GM12878 (cell line): ENCODE measurements around the gene CD52. TPM values are rescaled to one million over a fixed set of nuclear protein-coding genes. Genes with fewer than 3 reads are reported as not detected.

Source experiments
- ATF3 ChIP-seq: IDR thresholded peaks from 2 replicates; pipeline ENCODE4 v1.6.1; 2011; ENCODE audit warnings: low read depth, mild to moderate bottlenecking, low read length, moderate library complexity, borderline replicate concordance; ENCODE audit errors: extremely low read depth
- BCL11A ChIP-seq: IDR thresholded peaks from 2 replicates; pipeline ENCODE4 v1.6.1; 2011; ENCODE audit warnings: low read depth, low read length
- BHLHE40 ChIP-seq, 2 experiments: fragments of 450-650 bp in 1 of 2; IDR thresholded peaks; 2 replicates each; pipeline ENCODE4 v1.6.1; 2011 to 2017; ENCODE audit warnings: low read depth in 2 of 2, borderline replicate concordance in 1 of 2, improper control_type of control experiment in 1 of 2, low read length in 1 of 2, mild to moderate bottlenecking in 1 of 2
- CREM ChIP-seq: IDR thresholded peaks from 2 replicates; pipeline ENCODE4 v1.6.1; 2014; ENCODE audit warnings: antibody characterized with exemption, low read depth
- CTCF ChIP-seq, 3 experiments: IDR thresholded peaks in 2 of 3; conservative IDR thresholded peaks in 1 of 3; 2 replicates each; pipeline ENCODE4 v1.5.1; 2011; ENCODE audit warnings: low read depth in 3 of 3, low read length in 3 of 3, mild to moderate bottlenecking in 3 of 3, control low read depth in 2 of 3, moderate library complexity in 2 of 3, inconsistent platforms in 1 of 3, mixed read lengths in 1 of 3; ENCODE audit not compliant: control insufficient read depth in 2 of 3, insufficient read depth in 1 of 3; ENCODE audit errors: extremely low read depth in 1 of 3
- EED ChIP-seq: sonication (generic); IDR thresholded peaks from 2 replicates; pipeline ENCODE4 v1.6.1; 2016; ENCODE audit warnings: antibody characterized with exemption, low read depth
- HDAC2 ChIP-seq: fragments of 200-600 bp; sonication (generic); IDR thresholded peaks from 2 replicates; pipeline ENCODE4 v1.6.1; 2017
- JUNB ChIP-seq: IDR thresholded peaks from 2 replicates; pipeline ENCODE4 v1.6.1; 2016; ENCODE audit warnings: antibody characterized with exemption, mild to moderate bottlenecking
- JUND ChIP-seq: IDR thresholded peaks from 2 replicates; pipeline ENCODE4 v1.6.1; 2012; ENCODE audit warnings: low read depth, mild to moderate bottlenecking, low read length, improper control_type of control experiment, moderate library complexity
- KLF5 ChIP-seq: fragments of 450-650 bp; IDR thresholded peaks from 2 replicates; pipeline ENCODE4 v1.6.1; 2014; ENCODE audit warnings: mild to moderate bottlenecking; ENCODE audit not compliant: partially characterized antibody
- NRF1 ChIP-seq: conservative IDR thresholded peaks from 2 replicates; pipeline ENCODE4 v1.6.1; 2011; ENCODE audit warnings: mild to moderate bottlenecking, low read depth, low read length, improper control_type of control experiment
- POLR2A ChIP-seq: IDR thresholded peaks from 2 replicates; pipeline ENCODE4 v1.6.1; 2011; ENCODE audit warnings: low read depth, mild to moderate bottlenecking, low read length
- RAD21 ChIP-seq: IDR thresholded peaks from 2 replicates; pipeline ENCODE4 v1.6.1; 2011; ENCODE audit warnings: mild to moderate bottlenecking, low read depth, low read length, moderate library complexity; ENCODE audit not compliant: insufficient read depth
- RBBP5 ChIP-seq: fragments of 200-600 bp; sonication (generic); conservative IDR thresholded peaks from 2 replicates; pipeline ENCODE4 v1.6.1; 2016
- RFX5 ChIP-seq: IDR thresholded peaks from 2 replicates; pipeline ENCODE4 v1.6.1; 2011; ENCODE audit warnings: low read depth, low read length, improper control_type of control experiment
- SMAD5 ChIP-seq: IDR thresholded peaks from 2 replicates; pipeline ENCODE4 v1.6.1; 2016; ENCODE audit warnings: antibody characterized with exemption, low read depth
- SMARCA5 ChIP-seq: fragments of 450-650 bp; IDR thresholded peaks from 2 replicates; pipeline ENCODE4 v1.6.1; 2017; ENCODE audit warnings: mild to moderate bottlenecking
- SMC3 ChIP-seq: IDR thresholded peaks from 2 replicates; pipeline ENCODE4 v1.6.1; 2011; ENCODE audit warnings: low read length, improper control_type of control experiment, borderline replicate concordance
- SREBF1 ChIP-seq: IDR thresholded peaks from 2 replicates; pipeline ENCODE4 v1.6.1; 2012; ENCODE audit warnings: mild to moderate bottlenecking, low read length
- ZNF207 ChIP-seq: fragments of 450-650 bp; IDR thresholded peaks from 2 replicates; pipeline ENCODE4 v1.6.1; 2014; ENCODE audit warnings: antibody characterized with exemption, mild to moderate bottlenecking, borderline replicate concordance
- ZNF687 ChIP-seq: fragments of 450-650 bp; IDR thresholded peaks from 2 replicates; pipeline ENCODE4 v1.6.1; 2017; ENCODE audit warnings: mild to moderate bottlenecking, moderate library complexity
- polyA plus RNA-seq, 11 experiments: library from polyadenylated mRNA; depleted of rRNA in 4 of 11; unstranded in 6 of 11; stranded (reverse) in 5 of 11; fragments of >200 nt; fragmentation: Nextera tagmentation in 4 of 11; fragmentation: Illumina TruSeq in 1 of 11; extraction: Ambion mirVana in 4 of 11; extraction: Trizol in 1 of 11; gene quantifications; 1 replicate in 1 of 11; 2 replicates in 10 of 11; pipeline versions ENCODE4 v1.2.1 to v1.2.3, GENCODE V29; 2011 to 2016; ENCODE audit warnings: inconsistent platforms in 2 of 11, missing spikeins in 2 of 11, low read depth in 1 of 11
- total RNA-seq, 4 experiments: library from RNA; depleted of rRNA in 3 of 4; stranded (reverse); fragments of >200 nt in 3 of 4; fragmentation: Illumina TruSeq in 1 of 4; extraction: Trizol in 1 of 4; gene quantifications; 2 replicates each; pipeline versions ENCODE4 v1.2.1 to v1.2.3, GENCODE V29; 2013 to 2021
- TF ChIP-seq, protein P1 (sequence below): fragments of 450-650 bp; formaldehyde crosslinking; IDR thresholded peaks from 2 replicates; pipeline ENCODE4 v1.4.0; 2022; ENCODE audit warnings: mild to moderate bottlenecking, moderate library complexity

CD52 gene
- total and polyA plus RNA-seq, 10 of the 15 experiments (the other 5 are each of a cell fraction or from before 2014, with no cell fraction given), result 237 to 2,736 (median 532) TPM

DNA sequence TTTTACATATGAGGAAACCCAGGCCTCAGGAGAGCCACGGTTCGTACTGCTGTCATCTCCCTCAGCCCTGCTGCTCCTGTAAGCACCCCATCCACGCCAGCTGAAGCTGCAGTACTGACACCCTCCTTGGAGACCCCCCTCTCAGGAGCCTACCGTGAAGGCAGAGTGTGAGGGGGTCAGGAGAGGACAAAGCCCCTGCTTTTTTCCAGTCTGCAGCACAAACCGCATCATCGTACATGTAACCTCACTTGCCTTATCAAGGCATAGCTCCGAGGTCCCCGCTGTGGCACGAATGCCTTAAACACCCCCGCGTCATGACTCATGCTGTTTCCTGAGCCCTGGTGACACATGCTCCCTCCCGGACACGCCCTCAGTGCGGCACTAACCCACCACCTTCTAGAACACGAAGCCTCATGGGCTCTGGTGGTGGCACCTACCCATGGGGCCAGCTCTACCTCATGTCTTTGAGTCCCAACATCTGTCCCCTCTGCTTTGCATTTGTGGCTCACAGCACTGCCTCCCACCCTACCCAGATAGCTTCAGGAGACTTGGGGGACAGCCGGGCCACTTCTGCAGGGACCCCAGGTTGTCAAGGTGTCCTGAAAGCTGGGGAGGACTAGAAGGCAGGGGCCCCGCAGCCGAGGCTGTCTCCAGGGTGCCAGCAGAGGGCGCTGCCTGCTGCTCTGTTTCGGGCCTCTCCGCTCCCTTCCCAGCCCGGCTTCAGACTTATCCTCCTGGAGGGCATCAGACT is 33.0 kb upstream of the CD52 start (continued):
- peak; percentile 63; the same call in 1 of the 2 replicates for TF ChIP-seq ZNF687
- TF ChIP-seq POLR2A, result peak; percentile 43
- TF ChIP-seq RBBP5, result no peak
- no peak for TF ChIP-seq ATF3
- no peak for TF ChIP-seq SMAD5
- TF ChIP-seq SMARCA5, result 0 out of 2 replicates have a peak, but pooled peaks have one; percentile 13
- TF ChIP-seq BHLHE40 (IDR thresholded peaks at IDR 0.05; ENCODE audit: borderline replicate concordance in 1 of 2, low read depth in 2 of 2, low read length in 1 of 2), result peak in 1 of 2 experiments; percentile 30; a peak in 2 of 4 replicates
- no peak for TF ChIP-seq SREBF1
- TF ChIP-seq CTCF (IDR thresholded peaks at IDR 0.05 in 2 of 3, conservative IDR thresholded peaks at IDR 0.05 in 1 of 3; ENCODE audit: control insufficient read depth in 2 of 3, extremely low read depth in 1 of 3, insufficient read depth in 1 of 3, low read depth in 3 of 3, low read length in 3 of 3), result peak; percentile 86 to 98 (median 90)
- TF ChIP-seq JUND, result peak; percentile 20; the same call in 1 of the 2 replicates
- no peak for TF ChIP-seq KLF5
- peak; percentile 43; the same call in 1 of the 2 replicates for TF ChIP-seq JUNB
- 0 out of 2 replicates have a peak, but pooled peaks have one; percentile 43 for TF ChIP-seq ZNF207
- TF ChIP-seq SMC3, result peak; percentile 93
- TF ChIP-seq CREM, result peak; percentile 18; the same call in 1 of the 2 replicates
- no peak for TF ChIP-seq HDAC2
- no peak for TF ChIP-seq RFX5
- no peak for TF ChIP-seq NRF1
- TF ChIP-seq, protein P1, sequence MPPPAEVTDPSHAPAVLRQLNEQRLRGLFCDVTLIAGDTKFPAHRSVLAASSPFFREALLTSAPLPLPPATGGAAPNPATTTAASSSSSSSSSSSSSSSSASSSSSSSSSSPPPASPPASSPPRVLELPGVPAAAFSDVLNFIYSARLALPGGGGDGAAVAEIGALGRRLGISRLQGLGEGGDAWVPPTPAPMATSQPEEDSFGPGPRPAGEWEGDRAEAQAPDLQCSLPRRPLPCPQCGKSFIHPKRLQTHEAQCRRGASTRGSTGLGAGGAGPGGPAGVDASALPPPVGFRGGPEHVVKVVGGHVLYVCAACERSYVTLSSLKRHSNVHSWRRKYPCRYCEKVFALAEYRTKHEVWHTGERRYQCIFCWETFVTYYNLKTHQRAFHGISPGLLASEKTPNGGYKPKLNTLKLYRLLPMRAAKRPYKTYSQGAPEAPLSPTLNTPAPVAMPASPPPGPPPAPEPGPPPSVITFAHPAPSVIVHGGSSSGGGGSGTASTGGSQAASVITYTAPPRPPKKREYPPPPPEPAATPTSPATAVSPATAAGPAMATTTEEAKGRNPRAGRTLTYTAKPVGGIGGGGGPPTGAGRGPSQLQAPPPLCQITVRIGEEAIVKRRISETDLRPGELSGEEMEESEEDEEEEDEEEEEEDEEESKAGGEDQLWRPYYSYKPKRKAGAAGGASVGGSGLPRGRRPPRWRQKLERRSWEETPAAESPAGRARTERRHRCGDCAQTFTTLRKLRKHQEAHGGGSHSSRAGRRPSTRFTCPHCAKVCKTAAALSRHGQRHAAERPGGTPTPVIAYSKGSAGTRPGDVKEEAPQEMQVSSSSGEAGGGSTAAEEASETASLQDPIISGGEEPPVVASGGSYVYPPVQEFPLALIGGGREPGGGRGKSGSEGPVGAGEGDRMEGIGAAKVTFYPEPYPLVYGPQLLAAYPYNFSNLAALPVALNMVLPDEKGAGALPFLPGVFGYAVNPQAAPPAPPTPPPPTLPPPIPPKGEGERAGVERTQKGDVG (CRISPR knock-in tag), result no peak
- TF ChIP-seq RAD21, result peak; percentile 84
- no peak for TF ChIP-seq BCL11A
- 0 out of 2 replicates have a peak, but pooled peaks have one; percentile 28 for TF ChIP-seq EED
